ENCODE data around the gene LYRM4.
"Not testable (repeated sequence)": the region's sequence is repeated elsewhere in the genome, so short reads cannot be mapped to it uniquely, and the experiment has no call there.

The LYRM4 gene

DNA sequence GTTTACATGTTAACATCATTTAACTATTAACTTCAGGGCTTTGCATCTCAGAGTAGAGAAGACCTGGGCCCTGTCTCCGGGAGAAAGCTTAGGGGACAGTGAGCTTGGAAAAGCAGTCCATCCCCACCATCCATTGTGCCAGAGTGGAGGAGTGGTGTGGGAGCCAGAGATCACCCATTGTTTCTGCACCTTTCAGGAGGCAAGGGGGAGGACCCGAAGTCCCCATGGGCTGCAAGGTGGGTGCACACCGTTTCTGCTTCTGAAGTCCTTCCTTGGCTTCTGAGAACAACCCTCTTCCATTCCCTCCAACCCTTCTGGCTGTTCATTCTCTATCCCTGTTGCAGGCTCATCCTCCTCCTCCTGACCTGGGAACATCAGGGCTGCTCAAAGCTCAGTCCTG is 179.6 kb downstream of the LYRM4 start:
- no peak for DNase-seq (ENCODE audit: low read depth in 2 of 2)

GRCh38 chr6:5080574-5080973 is 180.2 kb downstream of the LYRM4 start:
- no peak for DNase-seq (ENCODE audit: low read depth in 2 of 2)

GRCh38 chr6:5079692-5080091 is 181.1 kb downstream of the LYRM4 start:
- DNase-seq (ENCODE audit: low read depth in 2 of 2), result no peak

DNA sequence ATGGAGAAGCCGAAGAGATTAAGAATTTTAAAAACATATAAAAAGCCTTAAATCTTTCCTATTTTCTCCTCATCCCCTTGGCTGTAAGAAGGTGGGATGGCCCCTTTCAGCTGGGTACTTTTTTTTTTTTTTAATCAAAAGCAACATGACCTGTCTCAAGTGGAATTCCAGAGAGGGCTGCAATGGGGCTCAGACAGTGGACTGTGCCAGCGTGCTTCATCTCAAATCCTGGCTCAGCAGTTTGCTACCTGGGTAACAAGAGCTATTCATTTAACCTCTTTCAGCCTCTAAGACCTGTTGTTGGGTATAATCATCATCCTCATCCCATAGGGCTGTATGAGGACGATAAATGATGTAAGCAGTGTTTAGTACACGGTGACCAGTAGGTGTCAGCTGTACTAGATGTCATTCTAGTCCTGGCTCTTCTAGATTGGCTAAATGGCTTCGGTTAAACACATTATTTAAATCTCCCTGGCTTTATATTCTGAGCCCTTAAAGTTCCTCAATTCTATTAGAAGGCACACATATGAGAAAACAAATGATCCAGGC is 182.6 kb downstream of the LYRM4 start:
- no peak for DNase-seq (ENCODE audit: low read depth in 2 of 2)

- no peak for DNase-seq (ENCODE audit: low read depth in 2 of 2)
Observed at GRCh38 chr6:5076931-5077330, 183.8 kb downstream of the LYRM4 start.

GRCh38 chr6:5073992-5074391 is 186.8 kb downstream of the LYRM4 start:
- no peak for DNase-seq (ENCODE audit: low read depth in 2 of 2)

DNA sequence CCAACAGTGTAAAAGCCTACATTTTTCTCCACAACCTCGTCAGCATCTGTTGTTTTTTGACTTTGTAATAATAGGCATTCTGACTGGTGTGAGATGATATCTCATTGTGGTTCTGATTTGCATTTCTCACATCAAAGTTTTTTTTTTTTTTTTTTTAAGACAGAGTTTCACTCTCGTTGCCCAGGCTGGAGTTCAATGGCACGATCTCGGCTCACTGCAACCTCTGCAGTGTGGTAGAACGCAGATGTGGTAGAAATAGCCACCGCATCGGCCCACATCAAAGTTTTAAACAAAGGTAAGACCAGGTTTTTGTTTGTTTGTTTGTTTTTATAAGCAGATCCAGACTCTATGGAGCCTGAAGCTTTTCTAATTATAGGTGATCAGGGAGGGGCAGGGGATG is 188.3 kb downstream of the LYRM4 start:
- no peak for DNase-seq (ENCODE audit: low read depth in 2 of 2)

DNA sequence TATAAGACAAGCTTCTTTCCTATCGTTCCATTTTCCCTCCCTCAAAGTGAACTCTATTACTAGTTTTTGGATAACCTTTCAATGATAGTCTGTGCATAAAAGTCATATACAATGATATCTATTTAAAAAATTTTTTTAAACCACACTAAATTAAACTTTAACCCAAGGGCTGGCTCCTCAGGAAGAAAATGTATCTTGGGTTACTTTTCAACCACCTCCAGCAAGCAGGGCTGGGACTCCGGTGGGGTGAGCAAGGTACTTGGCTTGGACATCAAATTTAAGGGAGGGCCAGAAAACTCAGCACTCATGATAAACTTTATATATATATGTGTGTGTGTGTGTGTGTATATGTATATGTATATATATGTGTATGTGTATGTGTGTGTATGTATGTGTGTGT is 189.5 kb downstream of the LYRM4 start:
- no peak for DNase-seq (ENCODE audit: low read depth in 2 of 2)

DNA sequence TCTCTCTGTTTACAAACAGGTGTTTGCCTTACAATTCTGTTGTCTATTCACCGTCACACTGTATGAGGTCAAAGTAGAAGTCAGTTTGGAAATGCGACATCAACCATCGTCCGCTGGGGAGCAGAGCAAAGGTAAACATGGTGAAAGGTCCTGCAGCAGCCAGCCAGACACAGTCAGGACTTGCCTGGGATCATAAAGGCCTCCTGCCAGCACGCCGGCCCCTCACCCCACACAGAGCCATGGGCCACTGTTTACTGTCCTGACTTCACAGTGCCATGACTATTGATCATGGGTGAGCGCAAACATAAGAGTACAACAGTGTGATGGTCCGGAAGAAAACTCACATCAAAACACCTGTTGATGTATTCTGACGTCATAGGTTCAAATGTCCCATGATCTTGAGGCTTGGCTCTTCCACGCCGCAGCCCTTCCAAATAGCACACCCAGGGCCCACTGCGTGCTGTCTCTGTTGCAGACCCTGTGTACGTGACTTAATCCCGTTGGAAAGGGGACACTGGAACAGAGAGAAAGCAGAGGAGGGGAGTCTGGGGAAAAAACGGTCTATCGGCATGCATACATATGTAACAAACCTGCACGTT is 192.5 kb downstream of the LYRM4 start:
- DNase-seq (ENCODE audit: low read depth in 2 of 2), result no peak

- no peak for DNase-seq (ENCODE audit: low read depth in 2 of 2)
Observed at GRCh38 chr6:5067305-5067704, 193.4 kb downstream of the LYRM4 start.

GRCh38 chr6:5066456-5067093 is 194.2 kb downstream of the LYRM4 start:
- no peak for DNase-seq (ENCODE audit: low read depth in 2 of 2)

GRCh38 chr6:5063617-5064016 is 197.1 kb downstream of the LYRM4 start:
- DNase-seq (ENCODE audit: low read depth in 2 of 2), result no peak

DNA sequence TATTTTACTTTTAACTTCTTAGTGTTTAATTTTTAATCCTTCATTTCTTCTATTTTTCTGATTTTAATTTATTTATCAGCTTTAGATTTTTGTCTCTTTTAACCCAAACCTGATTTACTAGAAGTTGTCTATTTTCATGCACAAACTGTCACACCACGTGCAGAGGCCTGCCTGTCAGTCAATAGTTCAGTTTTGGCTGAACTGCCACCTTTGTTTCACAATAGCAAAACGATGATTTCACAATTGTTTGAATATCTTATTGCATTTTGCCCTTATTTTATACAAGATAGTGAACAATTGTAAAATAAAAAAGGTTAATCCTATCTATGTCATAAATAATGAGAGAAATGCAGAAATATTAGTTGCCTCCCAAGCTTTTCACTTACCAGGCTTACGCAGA is 199.6 kb downstream of the LYRM4 start:
- no peak for DNase-seq (ENCODE audit: low read depth in 2 of 2)

- not testable (repeated sequence) for DNase-seq (ENCODE audit: low read depth in 2 of 2)
Observed at GRCh38 chr6:5060439-5060838, 200.3 kb downstream of the LYRM4 start.

GRCh38 chr6:5059036-5059896 is 201.5 kb downstream of the LYRM4 start:
- no peak for DNase-seq (ENCODE audit: low read depth in 2 of 2)

Measured in stimulated activated CD8-positive, alpha-beta memory T cell treated with anti-CD3 and anti-CD28 coated beads, Interleukin-7, amount 100 ng/mL, for 4 hours (primary cell).